GM12892 (cell line): ENCODE measurements around the gene TYW1B.
"Not testable (repeated sequence)": the region's sequence is repeated elsewhere in the genome, so short reads cannot be mapped to it uniquely, and the experiment has no call there.

Source experiments
- POLR2A ChIP-seq: IDR thresholded peaks from 2 replicates; pipeline ENCODE4 v1.6.1; 2011; ENCODE audit warnings: low read depth, low read length, control low read depth
- POLR2AphosphoS5 ChIP-seq: IDR thresholded peaks from 2 replicates; pipeline ENCODE4 v1.6.1; 2011; ENCODE audit warnings: low read depth, low read length, control low read depth
- TAF1 ChIP-seq: IDR thresholded peaks from 2 replicates; pipeline ENCODE4 v1.6.1; 2011; ENCODE audit warnings: low read depth, mild to moderate bottlenecking, control low read depth, low read length, borderline replicate concordance

DNA sequence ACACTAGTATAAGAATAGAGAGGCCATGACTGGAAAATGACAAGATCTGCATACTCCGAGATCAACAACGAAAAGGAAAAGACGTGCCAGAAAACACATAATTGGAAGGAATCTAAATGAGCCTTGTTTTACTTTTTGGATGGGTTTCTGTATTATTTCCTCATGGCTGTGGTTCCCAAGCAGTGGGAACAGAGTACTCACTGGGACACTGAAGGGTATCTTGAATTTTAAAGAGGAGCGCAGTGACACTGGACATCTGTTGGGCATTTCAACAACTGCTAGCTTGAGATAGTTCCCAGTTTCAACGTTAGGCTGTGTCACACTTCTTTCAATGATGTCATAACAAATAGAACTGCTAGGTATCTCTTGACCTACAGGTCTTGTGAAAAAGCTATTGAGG lies 218.2 kb downstream of the TYW1B start:
- not testable (repeated sequence) for TF ChIP-seq POLR2A, TAF1, POLR2AphosphoS5
